WTC11 (cell line): Measurements from ENCODE around the gene CMPK2. TPM values are rescaled to one million over a fixed set of nuclear protein-coding genes. Genes with fewer than 3 reads are reported as not detected.

ENCODE experiments used
- ATAC-seq: fragments of 200-7000 bp; cut with Tn5 transposase; 2 replicates; pipeline ENCODE4 v1.10.0; 2021; ENCODE audit warnings: mild to moderate bottlenecking, moderate library complexity
- CTCF ChIA-PET: fragments of 300-600 bp; sonication (Branson Sonifier 250); formaldehyde crosslinking; loops from one replicate; lab custom pipeline; 2021; ENCODE audit warnings: antibody characterized with exemption; lab: Charles Lee
- POLR2A ChIA-PET: fragments of 350-600 bp; sonication (Branson Sonifier 250); formaldehyde crosslinking; loops from one replicate; lab custom pipeline; 2021; ENCODE audit warnings: antibody characterized with exemption; lab: Charles Lee
- DNase-seq: peaks from one replicate; pipeline ENCODE4 v3.0.0; 2021; ENCODE audit warnings: low spot score
- H3K27ac Mint-ChIP-seq: 2 replicates; pipeline ENCODE4 v1.8.0; 2021; ENCODE audit warnings: mixed read lengths
- H3K27me3 Mint-ChIP-seq: 2 replicates; pipeline ENCODE4 v1.8.0; 2021; ENCODE audit warnings: low read depth, mild to moderate bottlenecking, moderate library complexity, mixed read lengths
- H3K36me3 Mint-ChIP-seq: 2 replicates; pipeline ENCODE4 v1.8.0; 2021; ENCODE audit warnings: mixed read lengths
- H3K4me1 Mint-ChIP-seq: 2 replicates; pipeline ENCODE4 v1.8.0; 2022; ENCODE audit warnings: mixed read lengths
- H3K4me3 Mint-ChIP-seq: 2 replicates; pipeline ENCODE4 v1.8.0; 2021; ENCODE audit warnings: mild to moderate bottlenecking, moderate library complexity, mixed read lengths
- H3K9me3 Mint-ChIP-seq: 2 replicates; pipeline ENCODE4 v1.8.0; 2021; ENCODE audit warnings: mixed read lengths
- E2F4 ChIP-seq: sonication (generic); formaldehyde crosslinking; IDR thresholded peaks from 2 replicates; pipeline ENCODE4 v1.8.1; 2022; ENCODE audit warnings: low read depth, mild to moderate bottlenecking, moderate library complexity, missing genetic modification reagents, borderline replicate concordance
- ELF4 ChIP-seq: sonication (generic); formaldehyde crosslinking; IDR thresholded peaks from 2 replicates; pipeline ENCODE4 v1.8.1; 2022; ENCODE audit warnings: low read depth, mild to moderate bottlenecking, moderate library complexity, missing genetic modification reagents
- ESRRA ChIP-seq: sonication (generic); formaldehyde crosslinking; IDR thresholded peaks from 2 replicates; pipeline ENCODE4 v1.8.1; 2022; ENCODE audit warnings: mild to moderate bottlenecking, missing genetic modification reagents, borderline replicate concordance
- GTF2I ChIP-seq: fragments of 250-450 bp; sonication (Bioruptor Pico); conservative IDR thresholded peaks from 2 replicates; pipeline ENCODE4 v1.4.0; 2021; ENCODE audit warnings: mild to moderate bottlenecking
- KAT7 ChIP-seq: sonication (generic); formaldehyde crosslinking; IDR thresholded peaks from 2 replicates; pipeline ENCODE4 v1.8.1; 2023; ENCODE audit warnings: missing genetic modification reagents, mild to moderate bottlenecking, borderline replicate concordance
- MAX ChIP-seq: sonication (generic); formaldehyde crosslinking; IDR thresholded peaks from 2 replicates; pipeline ENCODE4 v1.8.0; 2022; ENCODE audit warnings: mild to moderate bottlenecking, missing genetic modification reagents
- MYBL2 ChIP-seq: sonication (generic); formaldehyde crosslinking; IDR thresholded peaks from 2 replicates; pipeline ENCODE4 v1.8.1; 2023; ENCODE audit warnings: mild to moderate bottlenecking, moderate library complexity, missing genetic modification reagents
- PRRX2 ChIP-seq: fragments of 250-450 bp; sonication (Bioruptor Pico); IDR thresholded peaks from 2 replicates; pipeline ENCODE4 v1.8.0; 2021; ENCODE audit warnings: mild to moderate bottlenecking
- SMAD3 ChIP-seq: sonication (generic); formaldehyde crosslinking; IDR thresholded peaks from 2 replicates; pipeline ENCODE4 v1.8.0; 2022; ENCODE audit warnings: missing genetic modification reagents, mild to moderate bottlenecking, borderline replicate concordance
- TEAD4 ChIP-seq: sonication (generic); formaldehyde crosslinking; IDR thresholded peaks from 2 replicates; pipeline ENCODE4 v1.8.0; 2022; ENCODE audit warnings: mild to moderate bottlenecking, missing genetic modification reagents
- USF2 ChIP-seq: sonication (generic); formaldehyde crosslinking; IDR thresholded peaks from 2 replicates; pipeline ENCODE4 v1.8.1; 2023; ENCODE audit warnings: mild to moderate bottlenecking, missing genetic modification reagents, moderate library complexity
- ZBTB43 ChIP-seq: sonication (generic); formaldehyde crosslinking; IDR thresholded peaks from 2 replicates; pipeline ENCODE4 v1.8.1; 2023; ENCODE audit warnings: mild to moderate bottlenecking, missing genetic modification reagents
- ZNF121 ChIP-seq: sonication (generic); formaldehyde crosslinking; IDR thresholded peaks from 2 replicates; pipeline ENCODE4 v1.8.0; 2023; ENCODE audit warnings: missing genetic modification reagents
- ZNF416 ChIP-seq: fragments of 250-450 bp; sonication (Bioruptor Pico); IDR thresholded peaks from 2 replicates; pipeline ENCODE4 v1.9.0; 2021; ENCODE audit warnings: mild to moderate bottlenecking, inconsistent platforms
- ZNF423 ChIP-seq: fragments of 250-450 bp; sonication (Bioruptor Pico); IDR thresholded peaks from 2 replicates; pipeline ENCODE4 v2.1.2; 2022; ENCODE audit warnings: mild to moderate bottlenecking, moderate library complexity
- ZNF425 ChIP-seq: fragments of 250-450 bp; sonication (Bioruptor Pico); conservative IDR thresholded peaks from 2 replicates; pipeline ENCODE4 v1.9.0; 2021; ENCODE audit warnings: mild to moderate bottlenecking
- ZSCAN18 ChIP-seq: fragments of 250-450 bp; sonication (Bioruptor Pico); IDR thresholded peaks from 2 replicates; pipeline ENCODE4 v2.1.2; 2022; ENCODE audit warnings: mild to moderate bottlenecking, moderate library complexity
- total RNA-seq: library from RNA; stranded (reverse); gene quantifications from 3 replicates; pipeline ENCODE4 v1.2.3, GENCODE V29; 2021
- TF ChIP-seq, protein P1 (sequence below): sonication (generic); formaldehyde crosslinking; IDR thresholded peaks from 2 replicates; pipeline ENCODE4 v1.8.0; 2023; ENCODE audit warnings: missing genetic modification reagents
- TF ChIP-seq, protein P2 (sequence below): sonication (generic); formaldehyde crosslinking; IDR thresholded peaks from 2 replicates; pipeline ENCODE4 v1.8.1; 2022; ENCODE audit warnings: missing genetic modification reagents, borderline replicate concordance
- TF ChIP-seq, protein P3 (sequence below): fragments of 200-600 bp; IDR thresholded peaks from 2 replicates; pipeline ENCODE4 v1.8.0; 2022; ENCODE audit warnings: antibody characterized with exemption

CMPK2 gene
- total RNA-seq, 1 experiment from 2014 or later = 0.13 TPM

DNA sequence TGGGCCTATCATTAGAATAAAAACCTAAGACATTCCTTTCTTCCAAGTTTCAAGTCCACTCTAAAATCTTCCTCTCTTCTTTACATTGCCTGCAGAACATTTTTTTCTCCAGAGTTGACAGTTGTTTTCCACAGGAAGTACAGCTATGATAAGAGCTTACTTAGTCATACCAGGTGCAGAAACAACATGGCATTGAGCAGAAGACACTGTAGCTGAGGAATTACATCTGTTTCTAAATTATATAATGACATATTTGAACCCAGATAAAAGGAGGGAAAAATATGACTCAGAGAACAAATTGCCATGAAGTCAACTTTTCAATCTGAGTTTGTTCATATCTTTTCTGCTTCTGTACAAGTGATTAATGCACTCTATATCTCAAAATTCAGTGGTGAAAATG, 30.2 kb downstream of the CMPK2 start:
- peaks cover 91% of the 10 kb centered on the region for H3K9me3 Mint-ChIP-seq

DNA sequence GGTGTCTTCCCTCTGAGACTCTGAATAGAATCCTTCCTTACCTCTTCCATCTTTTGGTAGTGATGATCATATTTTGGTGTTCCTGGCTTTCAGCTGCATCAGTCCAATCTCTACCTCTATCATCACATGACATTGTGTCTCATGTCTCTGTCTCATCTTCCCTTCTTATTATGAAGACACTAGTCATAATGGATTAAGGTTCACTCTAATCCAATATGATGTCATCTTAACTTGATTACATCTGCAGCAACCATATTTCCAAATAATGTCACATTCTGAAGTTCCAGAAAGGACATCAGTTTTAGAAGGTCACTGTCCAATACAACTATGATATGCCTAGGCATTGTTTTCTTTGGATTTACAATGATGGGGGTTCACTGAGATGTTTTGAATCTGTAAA, 31.5 kb downstream of the CMPK2 start:
- Mint-ChIP-seq H3K36me3 (peaks cover 61% of the 10 kb centered on the region), H3K4me1 (no peaks in the 10 kb centered on the region), H3K27me3 (peaks cover 11% of the 10 kb centered on the region), H3K4me3 (no peak overlapping the region), H3K27ac (no peak overlapping the region), H3K9me3 (peaks cover 89% of the 10 kb centered on the region)
- ATAC-seq = no peak
- TF ChIP-seq USF2 (CRISPR knock-in tag) (no peak), PRRX2 (no peak), ZNF121 (CRISPR knock-in tag) (no peak), ZSCAN18 (CRISPR knock-in tag) (no peak), ZNF423 (CRISPR knock-in tag) (no peak), MAX (CRISPR knock-in tag) (no peak)
- TF ChIP-seq, protein P1, sequence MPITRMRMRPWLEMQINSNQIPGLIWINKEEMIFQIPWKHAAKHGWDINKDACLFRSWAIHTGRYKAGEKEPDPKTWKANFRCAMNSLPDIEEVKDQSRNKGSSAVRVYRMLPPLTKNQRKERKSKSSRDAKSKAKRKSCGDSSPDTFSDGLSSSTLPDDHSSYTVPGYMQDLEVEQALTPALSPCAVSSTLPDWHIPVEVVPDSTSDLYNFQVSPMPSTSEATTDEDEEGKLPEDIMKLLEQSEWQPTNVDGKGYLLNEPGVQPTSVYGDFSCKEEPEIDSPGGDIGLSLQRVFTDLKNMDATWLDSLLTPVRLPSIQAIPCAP = no peak
- DNase-seq = no peak
- POLR2A ChIA-PET = no interaction called here
- CTCF ChIA-PET = no interaction called here

More for the DNA sequence above, 30.2 kb downstream of the CMPK2 start:
- Mint-ChIP-seq H3K27me3 (peaks cover 13% of the 10 kb centered on the region), H3K4me3 (no peak overlapping the region), H3K4me1 (no peaks in the 10 kb centered on the region), H3K27ac (no peak overlapping the region), H3K36me3 (peaks cover 65% of the 10 kb centered on the region)
- TF ChIP-seq TEAD4 (CRISPR knock-in tag) = no peak
- TF ChIP-seq E2F4 (CRISPR knock-in tag) = no peak
- TF ChIP-seq ESRRA (CRISPR knock-in tag) = no peak
- DNase-seq (no peak), ATAC-seq (no peak)
- POLR2A ChIA-PET = no interaction called here
- CTCF ChIA-PET = no interaction called here

DNA sequence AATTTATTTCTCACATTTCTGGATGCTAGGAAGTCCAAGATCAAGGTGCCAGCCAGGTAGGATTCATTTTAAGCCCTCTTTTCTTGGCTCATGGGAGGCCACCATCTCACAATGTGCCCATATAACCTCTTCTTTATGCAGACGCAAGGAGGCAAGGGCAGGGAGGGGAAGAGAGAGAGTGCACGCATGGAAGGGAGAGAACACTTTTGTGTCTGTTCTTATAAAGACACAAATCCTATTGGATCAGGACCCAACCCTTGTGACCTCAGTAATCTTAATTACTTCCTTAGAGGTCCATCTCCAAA, 32.5 kb downstream of the CMPK2 start:
- ATAC-seq = no peak
- DNase-seq = no peak
- Mint-ChIP-seq H3K36me3 (peaks cover 60% of the 10 kb centered on the region), H3K4me1 (no peaks in the 10 kb centered on the region), H3K27me3 (peaks cover 13% of the 10 kb centered on the region), H3K9me3 (peaks cover 83% of the 10 kb centered on the region), H3K27ac (no peak overlapping the region), H3K4me3 (no peak overlapping the region)
- ChIA-PET POLR2A (no interaction called here), CTCF (no interaction called here)
- TF ChIP-seq GTF2I (CRISPR knock-in tag) (no peak), ZNF423 (CRISPR knock-in tag) (no peak), ELF4 (CRISPR knock-in tag) (no peak), SMAD3 (CRISPR knock-in tag) (no peak), ZNF416 (CRISPR knock-in tag) (no peak), ZBTB43 (no peak), MYBL2 (no peak), KAT7 (CRISPR knock-in tag) (no peak), ZNF425 (CRISPR knock-in tag) (no peak)
- TF ChIP-seq, protein P2, sequence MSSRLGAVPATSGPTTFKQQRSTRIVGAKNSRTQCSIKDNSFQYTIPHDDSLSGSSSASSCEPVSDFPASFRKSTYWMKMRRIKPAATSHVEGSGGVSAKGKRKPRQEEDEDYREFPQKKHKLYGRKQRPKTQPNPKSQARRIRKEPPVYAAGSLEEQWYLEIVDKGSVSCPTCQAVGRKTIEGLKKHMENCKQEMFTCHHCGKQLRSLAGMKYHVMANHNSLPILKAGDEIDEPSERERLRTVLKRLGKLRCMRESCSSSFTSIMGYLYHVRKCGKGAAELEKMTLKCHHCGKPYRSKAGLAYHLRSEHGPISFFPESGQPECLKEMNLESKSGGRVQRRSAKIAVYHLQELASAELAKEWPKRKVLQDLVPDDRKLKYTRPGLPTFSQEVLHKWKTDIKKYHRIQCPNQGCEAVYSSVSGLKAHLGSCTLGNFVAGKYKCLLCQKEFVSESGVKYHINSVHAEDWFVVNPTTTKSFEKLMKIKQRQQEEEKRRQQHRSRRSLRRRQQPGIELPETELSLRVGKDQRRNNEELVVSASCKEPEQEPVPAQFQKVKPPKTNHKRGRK (CRISPR knock-in tag) = no peak
- TF ChIP-seq, protein P3, sequence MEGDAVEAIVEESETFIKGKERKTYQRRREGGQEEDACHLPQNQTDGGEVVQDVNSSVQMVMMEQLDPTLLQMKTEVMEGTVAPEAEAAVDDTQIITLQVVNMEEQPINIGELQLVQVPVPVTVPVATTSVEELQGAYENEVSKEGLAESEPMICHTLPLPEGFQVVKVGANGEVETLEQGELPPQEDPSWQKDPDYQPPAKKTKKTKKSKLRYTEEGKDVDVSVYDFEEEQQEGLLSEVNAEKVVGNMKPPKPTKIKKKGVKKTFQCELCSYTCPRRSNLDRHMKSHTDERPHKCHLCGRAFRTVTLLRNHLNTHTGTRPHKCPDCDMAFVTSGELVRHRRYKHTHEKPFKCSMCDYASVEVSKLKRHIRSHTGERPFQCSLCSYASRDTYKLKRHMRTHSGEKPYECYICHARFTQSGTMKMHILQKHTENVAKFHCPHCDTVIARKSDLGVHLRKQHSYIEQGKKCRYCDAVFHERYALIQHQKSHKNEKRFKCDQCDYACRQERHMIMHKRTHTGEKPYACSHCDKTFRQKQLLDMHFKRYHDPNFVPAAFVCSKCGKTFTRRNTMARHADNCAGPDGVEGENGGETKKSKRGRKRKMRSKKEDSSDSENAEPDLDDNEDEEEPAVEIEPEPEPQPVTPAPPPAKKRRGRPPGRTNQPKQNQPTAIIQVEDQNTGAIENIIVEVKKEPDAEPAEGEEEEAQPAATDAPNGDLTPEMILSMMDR = no peak
